Fibroblast of mammary gland (primary cell): ENCODE measurements around the gene ACKR2.

Experiments
- DNase-seq: peaks from one replicate; pipeline ENCODE4 v3.0.0-alpha.2; 2010; ENCODE audit warnings: low read depth
- H3K4me3 ChIP-seq: 2 replicates; pipeline ENCODE4 v1.5.1; 2011; ENCODE audit warnings: low read depth, mild to moderate bottlenecking, low read length, moderate library complexity; ENCODE audit not compliant: control insufficient read depth
- CTCF ChIP-seq: conservative IDR thresholded peaks from 2 replicates; pipeline ENCODE4 v1.5.1; 2011; ENCODE audit warnings: low read depth, low read length, inconsistent platforms; ENCODE audit not compliant: control insufficient read depth, insufficient read depth

Gene ACKR2

GRCh38 chr3:42867138-42867537, 57.9 kb downstream of the ACKR2 start:
- H3K4me3 ChIP-seq = no peak overlapping the region
- TF ChIP-seq CTCF = no peak
- DNase-seq = no peak

GRCh38 chr3:42868841-42869240, 59.6 kb downstream of the ACKR2 start:
- DNase-seq = no peak
- no peak for TF ChIP-seq CTCF
- H3K4me3 ChIP-seq = no peak overlapping the region

- DNase-seq = no peak
- no peak for TF ChIP-seq CTCF
- no peak overlapping the region for H3K4me3 ChIP-seq
These were observed 62.4 kb downstream of the ACKR2 start for GRCh38 chr3:42871592-42872196.

- TF ChIP-seq CTCF = no peak
- H3K4me3 ChIP-seq = no peak overlapping the region
- peak; percentile 15 for DNase-seq
These were observed 63.5 kb downstream of the ACKR2 start for GRCh38 chr3:42872718-42873117.

- no peak for TF ChIP-seq CTCF
- H3K4me3 ChIP-seq = no peak overlapping the region
- DNase-seq = no peak
These were observed 64.2 kb downstream of the ACKR2 start for GRCh38 chr3:42873221-42873982.

- no peak for DNase-seq
- no peak overlapping the region for H3K4me3 ChIP-seq
- no peak for TF ChIP-seq CTCF
These were observed 65.5 kb downstream of the ACKR2 start for GRCh38 chr3:42874749-42875148.
